Measurements from ENCODE around the gene GATM.

DNA sequence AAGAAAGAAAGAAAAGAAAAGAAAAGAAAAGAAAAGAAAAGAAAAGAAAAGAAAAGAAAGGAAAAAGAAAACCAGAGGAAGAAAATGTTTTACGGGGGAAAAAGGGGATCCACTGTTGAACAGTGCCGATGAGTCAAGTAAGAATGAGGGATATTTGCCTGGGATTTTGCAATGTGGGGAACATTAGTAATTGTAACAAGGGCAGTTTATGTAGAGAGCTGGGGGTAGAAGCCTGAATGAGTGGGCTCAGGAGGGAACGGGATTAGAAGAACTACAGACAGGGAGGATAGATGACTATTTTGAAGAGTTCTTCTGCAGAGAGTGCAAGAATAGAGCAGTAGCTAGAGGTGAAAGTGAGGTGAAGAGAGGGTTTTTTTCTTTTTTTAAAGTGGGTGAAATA, 28.7 kb downstream of the GATM start:
- TF ChIP-seq, protein P1, sequence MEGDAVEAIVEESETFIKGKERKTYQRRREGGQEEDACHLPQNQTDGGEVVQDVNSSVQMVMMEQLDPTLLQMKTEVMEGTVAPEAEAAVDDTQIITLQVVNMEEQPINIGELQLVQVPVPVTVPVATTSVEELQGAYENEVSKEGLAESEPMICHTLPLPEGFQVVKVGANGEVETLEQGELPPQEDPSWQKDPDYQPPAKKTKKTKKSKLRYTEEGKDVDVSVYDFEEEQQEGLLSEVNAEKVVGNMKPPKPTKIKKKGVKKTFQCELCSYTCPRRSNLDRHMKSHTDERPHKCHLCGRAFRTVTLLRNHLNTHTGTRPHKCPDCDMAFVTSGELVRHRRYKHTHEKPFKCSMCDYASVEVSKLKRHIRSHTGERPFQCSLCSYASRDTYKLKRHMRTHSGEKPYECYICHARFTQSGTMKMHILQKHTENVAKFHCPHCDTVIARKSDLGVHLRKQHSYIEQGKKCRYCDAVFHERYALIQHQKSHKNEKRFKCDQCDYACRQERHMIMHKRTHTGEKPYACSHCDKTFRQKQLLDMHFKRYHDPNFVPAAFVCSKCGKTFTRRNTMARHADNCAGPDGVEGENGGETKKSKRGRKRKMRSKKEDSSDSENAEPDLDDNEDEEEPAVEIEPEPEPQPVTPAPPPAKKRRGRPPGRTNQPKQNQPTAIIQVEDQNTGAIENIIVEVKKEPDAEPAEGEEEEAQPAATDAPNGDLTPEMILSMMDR (IDR thresholded peaks at IDR 0.05): no peak
- no peak for TF ChIP-seq POLR2A (IDR thresholded peaks at IDR 0.05)

Data from adrenal gland (tissue), 5 donors.